HEK293 (cell line): ENCODE measurements around the gene KRTAP19-8.

ENCODE experiments used
- CTCF ChIA-PET: fragments of 350-600 bp; formaldehyde crosslinking; extraction: SDS; loops from one replicate; lab custom pipeline; 2021; ENCODE audit warnings: antibody characterized with exemption; lab: Yijun Ruan, JAX
- POLR2A ChIA-PET: fragments of 300-600 bp; formaldehyde crosslinking; extraction: SDS; loops from one replicate; lab custom pipeline; 2020; ENCODE audit warnings: antibody characterized with exemption, inconsistent platforms; lab: Yijun Ruan, JAX
- H3K27ac ChIP-seq: fragments of 200-500 bp; sonication (Bioruptor generic); 2 replicates; pipeline ENCODE4 v1.5.1; 2014; ENCODE audit warnings: low read depth, low read length, control low read depth, inconsistent platforms; ENCODE audit errors: extremely low read depth
- H3K36me3 ChIP-seq, 2 experiments: fragments of 200-500 bp in 1 of 2; sonication (Bioruptor generic) in 1 of 2; 1 replicate in 1 of 2; 2 replicates in 1 of 2; pipeline ENCODE4 v1.5.1; 2014 to 2017; ENCODE audit warnings: inconsistent platforms in 2 of 2, low read length in 2 of 2; ENCODE audit not compliant: control insufficient read depth in 2 of 2, insufficient read depth in 1 of 2
- H3K4me1 ChIP-seq: fragments of 200-500 bp; sonication (Bioruptor generic); 2 replicates; pipeline ENCODE4 v1.5.1; 2014; ENCODE audit warnings: mild to moderate bottlenecking, low read length, inconsistent platforms; ENCODE audit not compliant: control insufficient read depth, insufficient read depth
- H3K4me3 ChIP-seq: 2 replicates; pipeline ENCODE4 v1.5.1; 2011; ENCODE audit warnings: low read depth, mild to moderate bottlenecking, control low read depth, low read length, moderate library complexity
- H3K9me3 ChIP-seq: fragments of 200-500 bp; sonication (Bioruptor generic); 2 replicates; pipeline ENCODE4 v1.5.1; 2014; ENCODE audit warnings: low read depth, low read length, inconsistent platforms; ENCODE audit not compliant: control insufficient read depth, insufficient read depth
- IKZF3 ChIP-seq: fragments of 450-650 bp; IDR thresholded peaks from 2 replicates; pipeline ENCODE4 v1.5.0; 2018; ENCODE audit warnings: missing biosample characterization, mild to moderate bottlenecking, missing genetic modification characterization, moderate library complexity
- MEIS1 ChIP-seq: sonication (generic); formaldehyde crosslinking; IDR thresholded peaks from 2 replicates; pipeline ENCODE4 v1.8.1; 2022; ENCODE audit warnings: missing genetic modification reagents, mild to moderate bottlenecking, borderline replicate concordance
- YY1 ChIP-seq: fragments of 450-650 bp; formaldehyde crosslinking; IDR thresholded peaks from 2 replicates; pipeline ENCODE4 v1.5.1; 2018; ENCODE audit warnings: missing biosample characterization, missing genetic modification characterization
- ZNF157 ChIP-seq: fragments of 450-650 bp; formaldehyde crosslinking; IDR thresholded peaks from 2 replicates; pipeline ENCODE4 v1.5.1; 2016; ENCODE audit warnings: missing biosample characterization, missing genetic modification characterization
- ZNF280C ChIP-seq: fragments of 450-650 bp; formaldehyde crosslinking; IDR thresholded peaks from 2 replicates; pipeline ENCODE4 v1.5.1; 2016; ENCODE audit warnings: missing biosample characterization, missing genetic modification characterization
- ZNF292 ChIP-seq: fragments of 450-650 bp; formaldehyde crosslinking; IDR thresholded peaks from 2 replicates; pipeline ENCODE4 v1.5.1; 2016; ENCODE audit warnings: low read depth, missing biosample characterization, missing genetic modification characterization, borderline replicate concordance
- ZNF585B ChIP-seq: fragments of 450-650 bp; formaldehyde crosslinking; IDR thresholded peaks from 2 replicates; pipeline ENCODE4 v1.5.1; 2016; ENCODE audit warnings: missing biosample characterization, missing genetic modification characterization
- ZNF747 ChIP-seq: fragments of 450-650 bp; formaldehyde crosslinking; IDR thresholded peaks from 2 replicates; pipeline ENCODE4 v1.5.1; 2016; ENCODE audit warnings: missing biosample characterization, missing genetic modification characterization
- ZNF76 ChIP-seq: fragments of 450-650 bp; formaldehyde crosslinking; IDR thresholded peaks from 2 replicates; pipeline ENCODE4; 2016; ENCODE audit warnings: low read depth, missing biosample characterization, missing genetic modification characterization, borderline replicate concordance
- ZNF768 ChIP-seq: fragments of 450-650 bp; formaldehyde crosslinking; IDR thresholded peaks from 2 replicates; pipeline ENCODE4 v1.5.1; 2018; ENCODE audit warnings: missing biosample characterization, mild to moderate bottlenecking, missing genetic modification characterization
- ZNF777 ChIP-seq: fragments of 450-650 bp; formaldehyde crosslinking; IDR thresholded peaks from 2 replicates; pipeline ENCODE4 v1.5.1; 2017; ENCODE audit warnings: missing biosample characterization, missing genetic modification characterization, borderline replicate concordance
- ZNF837 ChIP-seq: fragments of 450-650 bp; formaldehyde crosslinking; IDR thresholded peaks from 2 replicates; pipeline ENCODE4 v1.5.1; 2016; ENCODE audit warnings: missing biosample characterization, missing genetic modification characterization
- TF ChIP-seq, protein P1 (sequence below): fragments of 450-650 bp; formaldehyde crosslinking; IDR thresholded peaks from 2 replicates; pipeline ENCODE4 v1.5.1; 2016; ENCODE audit warnings: missing biosample characterization, missing genetic modification characterization
- TF ChIP-seq, protein P2 (sequence below): fragments of 450-650 bp; formaldehyde crosslinking; IDR thresholded peaks from 2 replicates; pipeline ENCODE4 v1.5.1; 2016; ENCODE audit warnings: missing biosample characterization, missing genetic modification characterization, borderline replicate concordance
- TF ChIP-seq, protein P3 (sequence below): fragments of 450-650 bp; formaldehyde crosslinking; IDR thresholded peaks from 2 replicates; pipeline ENCODE4 v1.5.1; 2016; ENCODE audit warnings: missing biosample characterization, missing genetic modification characterization
- TF ChIP-seq, protein P4 (sequence below): fragments of 450-650 bp; formaldehyde crosslinking; IDR thresholded peaks from 2 replicates; pipeline ENCODE4 v1.5.1; 2016; ENCODE audit warnings: missing biosample characterization, missing genetic modification characterization
- TF ChIP-seq, protein P5 (sequence below): fragments of 450-650 bp; formaldehyde crosslinking; IDR thresholded peaks from 2 replicates; pipeline ENCODE4 v1.5.1; 2016; ENCODE audit warnings: missing biosample characterization, missing genetic modification characterization
- TF ChIP-seq, protein P6 (sequence below): sonication (generic); formaldehyde crosslinking; IDR thresholded peaks from 2 replicates; pipeline ENCODE4 v1.8.1; 2022; ENCODE audit warnings: mild to moderate bottlenecking, moderate library complexity, missing genetic modification reagents

KRTAP19-8 gene, protein sequence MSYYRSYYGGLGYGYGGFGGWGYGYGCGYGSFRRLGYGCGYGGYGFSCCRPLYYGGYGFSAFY

GRCh38 chr21:31038376-31038775 is at the start of gene KRTAP19-8:
Gene KRTAP19-8 (minus strand): TSS chr21:31038476. CDS start chr21:31038443, 33 bp downstream.
- TF ChIP-seq ZNF585B (no peak), ZNF76 (tag by site-specific recombination) (no peak), YY1 (no peak), ZNF747 (tag by site-specific recombination) (no peak), ZNF280C (tag by site-specific recombination) (no peak), ZNF292 (tag by site-specific recombination) (no peak), ZNF768 (tag by site-specific recombination) (no peak), ZNF777 (no peak), MEIS1 (CRISPR knock-in tag) (no peak), IKZF3 (tag by site-specific recombination) (no peak), ZNF837 (tag by site-specific recombination) (no peak), ZNF157 (tag by site-specific recombination) (no peak)
- TF ChIP-seq, protein P1, sequence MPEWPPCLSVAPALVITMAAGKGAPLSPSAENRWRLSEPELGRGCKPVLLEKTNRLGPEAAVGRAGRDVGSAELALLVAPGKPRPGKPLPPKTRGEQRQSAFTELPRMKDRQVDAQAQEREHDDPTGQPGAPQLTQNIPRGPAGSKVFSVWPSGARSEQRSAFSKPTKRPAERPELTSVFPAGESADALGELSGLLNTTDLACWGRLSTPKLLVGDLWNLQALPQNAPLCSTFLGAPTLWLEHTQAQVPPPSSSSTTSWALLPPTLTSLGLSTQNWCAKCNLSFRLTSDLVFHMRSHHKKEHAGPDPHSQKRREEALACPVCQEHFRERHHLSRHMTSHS (tag by site-specific recombination), result no peak
- TF ChIP-seq, protein P2, sequence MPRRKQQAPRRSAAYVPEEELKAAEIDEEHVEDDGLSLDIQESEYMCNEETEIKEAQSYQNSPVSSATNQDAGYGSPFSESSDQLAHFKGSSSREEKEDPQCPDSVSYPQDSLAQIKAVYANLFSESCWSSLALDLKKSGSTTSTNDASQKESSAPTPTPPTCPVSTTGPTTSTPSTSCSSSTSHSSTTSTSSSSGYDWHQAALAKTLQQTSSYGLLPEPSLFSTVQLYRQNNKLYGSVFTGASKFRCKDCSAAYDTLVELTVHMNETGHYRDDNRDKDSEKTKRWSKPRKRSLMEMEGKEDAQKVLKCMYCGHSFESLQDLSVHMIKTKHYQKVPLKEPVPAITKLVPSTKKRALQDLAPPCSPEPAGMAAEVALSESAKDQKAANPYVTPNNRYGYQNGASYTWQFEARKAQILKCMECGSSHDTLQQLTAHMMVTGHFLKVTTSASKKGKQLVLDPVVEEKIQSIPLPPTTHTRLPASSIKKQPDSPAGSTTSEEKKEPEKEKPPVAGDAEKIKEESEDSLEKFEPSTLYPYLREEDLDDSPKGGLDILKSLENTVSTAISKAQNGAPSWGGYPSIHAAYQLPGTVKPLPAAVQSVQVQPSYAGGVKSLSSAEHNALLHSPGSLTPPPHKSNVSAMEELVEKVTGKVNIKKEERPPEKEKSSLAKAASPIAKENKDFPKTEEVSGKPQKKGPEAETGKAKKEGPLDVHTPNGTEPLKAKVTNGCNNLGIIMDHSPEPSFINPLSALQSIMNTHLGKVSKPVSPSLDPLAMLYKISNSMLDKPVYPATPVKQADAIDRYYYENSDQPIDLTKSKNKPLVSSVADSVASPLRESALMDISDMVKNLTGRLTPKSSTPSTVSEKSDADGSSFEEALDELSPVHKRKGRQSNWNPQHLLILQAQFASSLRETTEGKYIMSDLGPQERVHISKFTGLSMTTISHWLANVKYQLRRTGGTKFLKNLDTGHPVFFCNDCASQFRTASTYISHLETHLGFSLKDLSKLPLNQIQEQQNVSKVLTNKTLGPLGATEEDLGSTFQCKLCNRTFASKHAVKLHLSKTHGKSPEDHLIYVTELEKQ (tag by site-specific recombination), result no peak
- TF ChIP-seq, protein P3, sequence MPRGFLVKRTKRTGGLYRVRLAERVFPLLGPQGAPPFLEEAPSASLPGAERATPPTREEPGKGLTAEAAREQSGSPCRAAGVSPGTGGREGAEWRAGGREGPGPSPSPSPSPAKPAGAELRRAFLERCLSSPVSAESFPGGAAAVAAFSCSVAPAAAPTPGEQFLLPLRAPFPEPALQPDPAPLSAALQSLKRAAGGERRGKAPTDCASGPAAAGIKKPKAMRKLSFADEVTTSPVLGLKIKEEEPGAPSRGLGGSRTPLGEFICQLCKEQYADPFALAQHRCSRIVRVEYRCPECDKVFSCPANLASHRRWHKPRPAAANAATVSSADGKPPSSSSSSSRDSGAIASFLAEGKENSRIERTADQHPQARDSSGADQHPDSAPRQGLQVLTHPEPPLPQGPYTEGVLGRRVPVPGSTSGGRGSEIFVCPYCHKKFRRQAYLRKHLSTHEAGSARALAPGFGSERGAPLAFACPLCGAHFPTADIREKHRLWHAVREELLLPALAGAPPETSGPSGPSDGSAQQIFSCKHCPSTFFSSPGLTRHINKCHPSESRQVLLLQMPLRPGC, result no peak
- TF ChIP-seq, protein P4, sequence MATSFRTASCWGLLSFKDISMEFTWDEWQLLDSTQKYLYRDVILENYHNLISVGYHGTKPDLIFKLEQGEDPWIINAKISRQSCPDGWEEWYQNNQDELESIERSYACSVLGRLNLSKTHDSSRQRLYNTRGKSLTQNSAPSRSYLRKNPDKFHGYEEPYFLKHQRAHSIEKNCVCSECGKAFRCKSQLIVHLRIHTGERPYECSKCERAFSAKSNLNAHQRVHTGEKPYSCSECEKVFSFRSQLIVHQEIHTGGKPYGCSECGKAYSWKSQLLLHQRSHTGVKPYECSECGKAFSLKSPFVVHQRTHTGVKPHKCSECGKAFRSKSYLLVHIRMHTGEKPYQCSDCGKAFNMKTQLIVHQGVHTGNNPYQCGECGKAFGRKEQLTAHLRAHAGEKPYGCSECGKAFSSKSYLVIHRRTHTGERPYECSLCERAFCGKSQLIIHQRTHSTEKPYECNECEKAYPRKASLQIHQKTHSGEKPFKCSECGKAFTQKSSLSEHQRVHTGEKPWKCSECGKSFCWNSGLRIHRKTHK (tag by site-specific recombination), result no peak
- TF ChIP-seq, protein P5, sequence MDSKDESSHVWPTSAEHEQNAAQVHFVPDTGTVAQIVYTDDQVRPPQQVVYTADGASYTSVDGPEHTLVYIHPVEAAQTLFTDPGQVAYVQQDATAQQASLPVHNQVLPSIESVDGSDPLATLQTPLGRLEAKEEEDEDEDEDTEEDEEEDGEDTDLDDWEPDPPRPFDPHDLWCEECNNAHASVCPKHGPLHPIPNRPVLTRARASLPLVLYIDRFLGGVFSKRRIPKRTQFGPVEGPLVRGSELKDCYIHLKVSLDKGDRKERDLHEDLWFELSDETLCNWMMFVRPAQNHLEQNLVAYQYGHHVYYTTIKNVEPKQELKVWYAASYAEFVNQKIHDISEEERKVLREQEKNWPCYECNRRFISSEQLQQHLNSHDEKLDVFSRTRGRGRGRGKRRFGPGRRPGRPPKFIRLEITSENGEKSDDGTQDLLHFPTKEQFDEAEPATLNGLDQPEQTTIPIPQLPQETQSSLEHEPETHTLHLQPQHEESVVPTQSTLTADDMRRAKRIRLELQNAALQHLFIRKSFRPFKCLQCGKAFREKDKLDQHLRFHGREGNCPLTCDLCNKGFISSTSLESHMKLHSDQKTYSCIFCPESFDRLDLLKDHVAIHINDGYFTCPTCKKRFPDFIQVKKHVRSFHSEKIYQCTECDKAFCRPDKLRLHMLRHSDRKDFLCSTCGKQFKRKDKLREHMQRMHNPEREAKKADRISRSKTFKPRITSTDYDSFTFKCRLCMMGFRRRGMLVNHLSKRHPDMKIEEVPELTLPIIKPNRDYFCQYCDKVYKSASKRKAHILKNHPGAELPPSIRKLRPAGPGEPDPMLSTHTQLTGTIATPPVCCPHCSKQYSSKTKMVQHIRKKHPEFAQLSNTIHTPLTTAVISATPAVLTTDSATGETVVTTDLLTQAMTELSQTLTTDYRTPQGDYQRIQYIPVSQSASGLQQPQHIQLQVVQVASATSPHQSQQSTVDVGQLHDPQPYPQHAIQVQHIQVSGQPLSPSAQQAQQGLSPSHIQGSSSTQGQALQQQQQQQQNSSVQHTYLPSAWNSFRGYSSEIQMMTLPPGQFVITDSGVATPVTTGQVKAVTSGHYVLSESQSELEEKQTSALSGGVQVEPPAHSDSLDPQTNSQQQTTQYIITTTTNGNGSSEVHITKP (tag by site-specific recombination), result no peak
- TF ChIP-seq, protein P6, sequence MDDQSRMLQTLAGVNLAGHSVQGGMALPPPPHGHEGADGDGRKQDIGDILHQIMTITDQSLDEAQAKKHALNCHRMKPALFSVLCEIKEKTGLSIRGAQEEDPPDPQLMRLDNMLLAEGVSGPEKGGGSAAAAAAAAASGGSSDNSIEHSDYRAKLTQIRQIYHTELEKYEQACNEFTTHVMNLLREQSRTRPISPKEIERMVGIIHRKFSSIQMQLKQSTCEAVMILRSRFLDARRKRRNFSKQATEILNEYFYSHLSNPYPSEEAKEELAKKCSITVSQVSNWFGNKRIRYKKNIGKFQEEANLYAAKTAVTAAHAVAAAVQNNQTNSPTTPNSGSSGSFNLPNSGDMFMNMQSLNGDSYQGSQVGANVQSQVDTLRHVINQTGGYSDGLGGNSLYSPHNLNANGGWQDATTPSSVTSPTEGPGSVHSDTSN, result no peak
- CTCF ChIA-PET, result interaction anchor here (0.6 to 0.9 kb wide), 2 partner anchors 16 to 48 kb away, joined by 3 to 5 read pairs; no protein-coding TSS in a partner anchor
- POLR2A ChIA-PET, result no interaction called here
- no peak within 1 kb of the TSS for H3K4me3 ChIP-seq
- no peaks in the 10 kb centered on the region for H3K9me3 ChIP-seq
- H3K4me1 ChIP-seq, result no peaks in the 10 kb centered on the region
- H3K27ac ChIP-seq, result no peak within 1 kb of the TSS
- H3K36me3 ChIP-seq, result no peaks in the 10 kb centered on the region
